GM12801 (cell line): ENCODE data around the gene PAQR7.

ENCODE experiments used
- TF ChIP-seq, protein P1 (sequence below): IDR thresholded peaks from one replicate; pipeline ENCODE4 v1.5.1; 2011; ENCODE audit warnings: control low read depth; ENCODE audit not compliant: insufficient read length; ENCODE audit errors: extremely low read depth

PAQR7 gene

DNA sequence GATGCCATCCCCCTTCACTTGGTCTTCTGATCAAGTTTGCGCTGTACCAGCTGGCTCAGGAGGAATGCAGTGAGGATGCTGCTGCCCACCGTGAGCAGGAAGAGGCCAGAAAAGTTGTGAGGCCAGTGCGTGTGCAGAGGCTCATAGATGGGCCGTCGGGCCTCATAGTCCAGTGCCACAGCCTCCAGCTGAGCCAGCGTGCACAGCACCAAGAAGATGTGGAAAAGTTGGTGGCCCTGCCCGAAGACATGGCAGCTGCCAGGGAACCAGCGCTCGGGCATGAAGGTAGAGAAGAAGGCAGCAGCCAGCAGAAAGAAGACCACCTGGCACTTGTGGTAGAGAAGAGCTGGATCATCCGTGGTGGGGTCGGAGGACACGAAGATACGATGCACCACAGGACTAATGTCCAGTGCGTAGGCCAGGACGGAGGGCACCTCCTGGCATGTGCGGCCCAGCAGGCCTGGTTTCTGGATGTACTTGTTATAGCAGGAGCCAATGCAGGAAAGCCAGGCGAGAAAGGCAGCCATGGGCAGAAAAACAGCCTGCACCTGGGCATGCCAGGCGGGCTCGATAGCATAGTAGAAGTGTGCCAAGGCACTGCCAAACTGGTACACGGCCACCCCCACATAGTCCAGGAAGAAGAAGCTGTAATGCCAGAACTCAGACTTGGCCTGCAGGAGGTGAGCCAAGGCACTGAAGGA lies 12.6 kb downstream of the PAQR7 start:
- TF ChIP-seq, protein P1, sequence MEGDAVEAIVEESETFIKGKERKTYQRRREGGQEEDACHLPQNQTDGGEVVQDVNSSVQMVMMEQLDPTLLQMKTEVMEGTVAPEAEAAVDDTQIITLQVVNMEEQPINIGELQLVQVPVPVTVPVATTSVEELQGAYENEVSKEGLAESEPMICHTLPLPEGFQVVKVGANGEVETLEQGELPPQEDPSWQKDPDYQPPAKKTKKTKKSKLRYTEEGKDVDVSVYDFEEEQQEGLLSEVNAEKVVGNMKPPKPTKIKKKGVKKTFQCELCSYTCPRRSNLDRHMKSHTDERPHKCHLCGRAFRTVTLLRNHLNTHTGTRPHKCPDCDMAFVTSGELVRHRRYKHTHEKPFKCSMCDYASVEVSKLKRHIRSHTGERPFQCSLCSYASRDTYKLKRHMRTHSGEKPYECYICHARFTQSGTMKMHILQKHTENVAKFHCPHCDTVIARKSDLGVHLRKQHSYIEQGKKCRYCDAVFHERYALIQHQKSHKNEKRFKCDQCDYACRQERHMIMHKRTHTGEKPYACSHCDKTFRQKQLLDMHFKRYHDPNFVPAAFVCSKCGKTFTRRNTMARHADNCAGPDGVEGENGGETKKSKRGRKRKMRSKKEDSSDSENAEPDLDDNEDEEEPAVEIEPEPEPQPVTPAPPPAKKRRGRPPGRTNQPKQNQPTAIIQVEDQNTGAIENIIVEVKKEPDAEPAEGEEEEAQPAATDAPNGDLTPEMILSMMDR, result no peak

DNA sequence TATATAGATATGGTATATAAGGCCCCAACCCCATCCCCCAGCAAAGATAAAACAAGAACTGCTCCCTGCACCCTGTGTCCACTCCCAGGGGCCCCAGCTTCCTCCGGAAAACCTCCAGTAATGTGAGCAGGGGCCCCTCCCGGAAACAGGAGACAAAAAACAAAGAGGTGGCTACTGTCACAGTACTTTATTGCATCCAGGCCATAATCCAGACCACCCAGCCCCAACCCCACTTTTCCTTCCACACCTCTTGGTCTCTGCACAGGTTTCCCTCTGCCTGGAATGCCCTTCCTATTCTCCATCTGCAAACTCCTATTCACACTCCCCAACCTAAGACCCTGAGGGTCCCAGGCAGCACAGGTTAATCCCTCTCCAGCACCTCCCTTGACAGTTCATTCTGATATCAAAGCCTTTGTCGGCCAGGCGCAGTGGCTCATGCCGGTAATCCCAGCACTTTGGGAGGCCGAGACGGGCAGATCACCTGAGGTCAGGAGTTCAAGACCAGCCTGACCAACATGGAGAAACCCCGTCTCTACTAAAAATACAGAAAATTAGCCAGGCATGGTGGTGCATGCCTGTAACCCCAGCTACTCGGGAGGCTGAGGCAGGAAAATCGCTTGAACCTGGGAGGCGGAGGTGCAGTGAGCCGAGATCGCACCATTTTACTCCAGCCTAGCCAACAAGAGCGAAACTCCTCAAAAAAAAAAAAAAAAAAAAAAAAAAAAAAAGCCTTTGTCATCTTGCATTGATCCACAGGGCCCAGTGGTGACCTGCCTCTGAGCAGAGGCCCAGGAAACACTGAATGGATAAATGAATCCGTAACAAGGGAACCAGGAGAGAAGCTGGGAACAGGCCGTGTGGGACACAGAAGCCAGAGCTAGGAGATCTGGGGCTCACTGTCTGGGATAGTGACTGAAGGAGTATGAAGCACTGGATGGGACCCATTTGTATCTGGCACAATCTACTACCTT lies 13.9 kb downstream of the PAQR7 start:
- TF ChIP-seq, protein P1, result no peak

DNA sequence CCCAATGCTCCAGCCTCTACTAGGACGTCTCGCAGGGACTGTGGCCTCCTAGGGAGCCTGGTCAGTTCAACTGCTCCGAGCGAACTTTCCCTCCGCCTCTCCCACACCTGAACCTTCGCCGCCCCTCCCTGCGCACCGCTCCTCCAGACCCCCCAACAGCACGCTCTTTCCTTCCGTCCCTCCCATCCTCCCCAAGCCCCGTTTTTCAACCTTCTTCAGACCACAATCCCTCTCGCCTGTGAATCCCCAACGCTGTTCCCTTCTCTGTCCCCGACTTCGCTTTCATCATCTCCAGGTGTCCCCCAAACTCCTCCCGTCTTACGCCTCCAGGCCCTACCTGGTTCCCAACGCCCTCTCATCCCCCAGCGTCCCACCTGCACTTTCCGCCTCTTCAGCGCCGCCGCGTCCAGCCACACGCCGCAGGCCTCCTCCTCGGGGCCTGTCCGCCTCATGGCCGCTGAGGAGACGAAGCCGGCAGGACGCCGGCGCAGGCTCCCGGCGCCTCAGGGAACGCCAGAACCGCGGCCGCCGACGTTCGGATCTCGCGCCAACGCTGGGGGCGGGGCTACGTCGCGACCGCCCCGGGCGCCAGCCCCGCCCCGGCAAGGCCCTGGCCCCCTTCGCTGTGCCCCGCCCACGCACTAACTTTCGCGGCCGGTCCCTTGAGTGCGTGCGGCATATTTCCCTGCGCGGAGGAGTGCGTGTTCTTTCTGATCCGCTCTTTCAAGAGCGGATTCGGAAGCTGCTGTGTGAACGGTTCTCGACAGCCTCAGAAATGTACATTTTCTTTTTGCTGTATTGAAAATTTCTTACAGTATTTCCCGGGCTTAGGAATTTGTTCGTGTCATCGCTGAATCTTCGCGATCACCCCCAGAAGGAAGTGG lies 16.4 kb downstream of the PAQR7 start, which contains the start of gene AUNIP:
Gene AUNIP (minus strand): TSS at position 552 of the 884 bp plus-strand sequence. CDS start 100 bp downstream, at position 452.
- TF ChIP-seq, protein P1, result no peak

DNA sequence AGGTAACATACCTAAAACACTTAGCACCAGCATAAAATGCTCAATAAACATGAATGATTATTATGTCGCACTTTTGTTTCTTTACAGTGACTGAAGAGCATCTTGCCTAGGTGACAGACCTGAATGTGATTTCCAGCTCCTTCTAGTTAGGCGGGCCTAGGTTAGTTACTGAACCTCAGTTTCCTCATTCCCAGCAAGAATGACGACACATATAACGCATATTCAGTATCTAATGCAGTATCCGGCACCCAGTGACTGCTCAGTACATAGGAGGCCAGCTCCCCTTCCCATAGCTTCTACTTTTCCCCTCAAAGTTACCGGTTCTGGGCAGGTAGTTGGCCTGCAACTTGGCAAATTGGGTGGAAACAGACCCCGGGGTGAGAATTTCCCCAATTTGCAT lies 17.0 kb downstream of the PAQR7 start:
- TF ChIP-seq, protein P1, result no peak

DNA sequence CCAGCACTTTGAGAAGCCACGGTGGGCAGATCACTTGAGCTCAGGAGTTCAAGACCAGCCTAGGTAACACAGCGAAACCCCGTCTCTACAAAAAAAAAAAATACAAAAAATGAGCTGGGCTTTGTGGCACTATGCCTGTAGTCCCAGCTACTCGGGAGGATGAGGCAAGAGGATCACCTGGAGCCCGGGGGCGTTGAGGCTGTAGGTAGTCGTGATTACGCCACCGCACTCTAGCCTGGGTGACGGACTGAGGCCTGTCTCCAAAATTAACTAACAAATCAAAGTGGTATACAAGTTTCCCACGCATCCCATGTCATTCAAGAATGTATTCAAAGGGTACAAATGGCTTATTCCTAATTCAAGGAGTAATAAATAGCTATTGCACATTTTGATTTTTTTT lies 18.7 kb downstream of the PAQR7 start:
- TF ChIP-seq, protein P1, result no peak

DNA sequence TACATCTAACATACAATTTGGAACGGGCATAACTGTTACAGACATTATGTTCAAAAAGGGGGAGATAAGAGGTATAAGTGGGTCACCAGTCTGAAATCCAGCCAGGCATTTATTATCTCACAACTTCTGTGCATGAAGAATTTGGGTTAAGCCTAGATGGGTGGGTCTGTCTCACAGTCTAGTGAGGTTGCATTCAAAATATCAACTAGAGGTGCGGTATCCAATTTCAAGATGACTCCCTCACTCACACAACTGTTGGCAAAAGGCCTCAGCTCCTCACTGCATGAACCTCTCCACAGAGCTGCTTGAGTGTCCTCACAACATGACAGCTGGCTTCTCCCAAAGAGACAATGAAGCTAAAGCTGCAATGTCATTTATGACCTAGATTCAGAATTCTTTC lies 21.0 kb downstream of the PAQR7 start:
- TF ChIP-seq, protein P1, result no peak
